C4-2B (cell line): Measurements from ENCODE around the gene GPR65.

ENCODE experiments used
- CTCF ChIP-seq: fragments of 450-650 bp; conservative IDR thresholded peaks from 2 replicates; pipeline ENCODE4 v1.5.1; 2017; ENCODE audit warnings: mild to moderate bottlenecking
- ZFX ChIP-seq: fragments of 450-650 bp; IDR thresholded peaks from 2 replicates; pipeline ENCODE4 v1.6.1; 2017

- TF ChIP-seq CTCF, result no peak
- no peak for TF ChIP-seq ZFX
Measured at GRCh38 chr14:88043529-88044443, 38.9 kb downstream of the GPR65 start.
